ENCODE measurements around the gene PEX7.
"Not testable (repeated sequence)": the region's sequence is repeated elsewhere in the genome, so short reads cannot be mapped to it uniquely, and the experiment has no call there.

Gene PEX7

GRCh38 chr6:136840276-136841001 lies 18.0 kb downstream of the PEX7 start:
- DNase-seq (ENCODE audit: low read depth in 3 of 3): no peak

DNA sequence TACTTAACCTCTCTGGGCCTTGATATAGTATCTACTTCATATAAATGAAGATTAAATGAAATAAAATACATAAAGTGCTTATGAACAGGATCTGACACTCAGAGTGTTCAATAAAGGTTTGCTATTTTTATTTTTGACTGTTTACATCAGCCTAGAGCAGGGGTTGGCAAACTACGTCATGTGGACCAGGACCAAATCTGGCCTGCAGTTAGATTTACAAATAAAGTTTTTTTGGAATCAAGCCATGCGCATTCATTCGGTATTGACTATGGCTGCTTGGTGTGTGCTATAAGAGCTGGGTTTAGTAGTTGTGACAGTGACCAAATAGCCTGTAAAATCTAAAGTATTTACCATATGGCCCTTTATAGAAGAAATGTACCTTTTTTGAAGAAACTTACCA lies 20.8 kb downstream of the PEX7 start:
- no peak for DNase-seq (ENCODE audit: low read depth in 3 of 3)

DNA sequence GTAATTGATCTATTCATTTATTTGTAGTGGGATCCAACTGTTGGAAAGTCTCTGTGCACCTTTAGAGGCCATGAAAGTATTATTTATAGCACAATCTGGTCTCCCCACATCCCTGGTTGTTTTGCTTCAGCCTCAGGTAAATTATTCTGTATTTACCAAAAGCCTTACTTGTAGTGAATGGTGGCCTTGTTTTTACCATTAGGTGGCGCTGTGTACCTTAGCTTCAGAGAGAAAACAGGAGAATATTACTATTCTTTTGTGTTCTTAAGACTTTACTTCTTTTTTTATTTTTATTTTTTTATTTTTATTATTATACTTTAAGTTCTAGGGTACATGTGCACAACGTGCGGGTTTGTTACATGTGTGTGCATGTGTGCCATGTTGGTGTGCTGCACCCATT lies 23.7 kb downstream of the PEX7 start:
- DNase-seq (ENCODE audit: low read depth in 3 of 3): no peak

DNA sequence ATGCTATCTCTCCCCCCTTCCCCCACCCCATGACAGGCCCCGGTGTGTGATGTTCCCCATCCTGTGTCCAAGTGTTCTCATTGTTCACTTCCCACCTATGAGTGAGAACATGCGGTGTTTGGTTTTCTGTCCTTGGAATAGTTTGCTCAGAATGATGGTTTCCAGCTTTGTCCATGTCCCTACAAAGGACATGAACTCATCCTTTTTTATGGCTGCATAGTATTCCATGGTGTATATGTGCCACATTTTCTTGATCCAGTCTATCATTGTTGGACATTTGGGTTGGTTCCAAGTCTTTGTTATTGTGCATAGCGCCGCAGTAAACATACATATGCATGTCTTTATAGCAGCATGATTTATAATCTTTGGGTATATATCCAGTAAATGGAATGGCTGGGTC lies 24.1 kb downstream of the PEX7 start:
- DNase-seq (ENCODE audit: low read depth in 3 of 3): not testable (repeated sequence)

DNA sequence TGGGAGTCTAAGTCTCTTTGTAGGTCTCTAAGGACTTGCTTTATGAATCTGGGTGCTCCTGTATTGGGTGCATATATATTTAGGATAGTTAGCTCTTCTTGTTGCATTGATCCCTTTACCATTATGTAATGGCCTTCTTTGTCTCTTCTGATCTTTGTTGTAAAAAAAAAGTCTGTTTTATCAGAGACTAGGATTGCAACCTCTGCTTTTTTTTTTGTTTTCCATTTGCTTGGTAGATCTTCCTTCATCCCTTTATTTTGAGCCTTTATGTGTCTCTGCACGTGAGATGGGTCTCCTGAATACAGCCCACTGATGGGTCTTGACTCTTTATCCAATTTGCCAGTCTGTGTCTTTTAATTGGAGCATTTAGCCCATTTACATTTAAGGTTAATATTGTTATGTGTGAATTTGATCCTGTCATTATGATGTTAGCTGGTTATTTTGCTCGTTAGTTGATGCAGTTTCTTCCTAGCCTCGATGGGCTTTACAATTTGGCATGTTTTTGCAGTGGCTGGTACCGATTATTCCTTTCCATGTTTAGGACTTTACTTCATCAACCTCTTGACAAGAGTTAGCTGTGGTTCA lies 27.7 kb downstream of the PEX7 start:
- DNase-seq (ENCODE audit: low read depth in 3 of 3): not testable (repeated sequence)

DNA sequence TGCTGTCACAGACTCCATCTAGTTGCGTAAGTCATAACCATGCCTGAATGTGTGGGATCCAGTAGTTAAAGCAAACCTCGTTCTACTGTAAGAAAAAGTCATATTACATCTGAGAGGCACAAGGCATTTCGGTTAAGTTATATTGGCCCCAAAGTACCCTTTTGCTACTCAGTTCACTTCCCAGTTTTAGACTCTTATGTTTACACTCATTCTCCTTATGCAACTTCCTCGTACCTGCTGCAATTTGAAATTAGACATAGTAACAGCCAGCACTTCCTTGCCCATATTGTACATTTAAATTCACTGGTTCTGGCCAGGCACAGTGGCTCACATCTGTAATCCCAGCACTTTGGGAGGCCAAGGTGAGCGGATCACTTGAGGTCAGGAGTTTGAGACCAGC lies 37.0 kb downstream of the PEX7 start:
- no peak for DNase-seq (ENCODE audit: low read depth in 3 of 3)

DNA sequence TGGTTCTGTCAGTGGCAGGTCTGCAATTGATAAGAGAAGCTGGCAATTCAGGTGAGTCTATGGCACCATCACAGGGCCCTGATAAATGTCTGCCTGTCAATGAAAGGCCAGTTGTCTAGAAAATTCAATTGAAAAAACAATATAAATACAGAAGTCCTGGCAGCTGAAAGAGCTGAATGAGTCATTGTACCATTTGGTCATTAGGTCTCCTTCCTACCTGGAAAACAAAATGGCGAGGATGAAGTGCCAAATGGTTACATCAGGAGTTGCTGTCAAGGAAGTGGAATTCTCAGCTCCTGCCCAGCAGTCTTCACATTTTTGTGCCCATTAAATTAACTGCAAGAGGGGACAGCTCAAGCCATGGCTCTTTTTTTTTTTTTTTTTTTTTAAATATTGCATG lies 37.7 kb downstream of the PEX7 start:
- DNase-seq (ENCODE audit: low read depth in 3 of 3): no peak

GRCh38 chr6:136862662-136863061 lies 40.3 kb downstream of the PEX7 start:
- no peak for DNase-seq (ENCODE audit: low read depth in 3 of 3)

DNA sequence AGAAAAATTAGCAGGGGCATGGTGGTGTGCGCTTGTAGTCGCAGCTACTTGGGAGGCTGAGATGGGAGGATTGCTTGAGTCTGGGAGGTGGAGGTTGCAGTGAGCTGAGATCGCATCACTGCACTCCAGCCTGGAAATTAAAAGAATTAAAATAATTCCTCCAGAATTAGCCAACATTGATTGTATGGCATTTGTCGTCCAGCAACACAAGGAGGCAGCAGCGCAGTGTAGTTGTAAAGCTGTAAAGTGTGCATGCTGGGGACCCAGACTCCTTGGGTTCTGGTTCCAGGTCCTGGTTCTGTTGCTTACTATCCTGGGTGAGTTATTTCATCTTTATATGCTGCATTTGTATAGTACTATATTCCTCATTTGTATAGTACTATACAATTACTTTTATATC lies 41.4 kb downstream of the PEX7 start:
- no peak for DNase-seq (ENCODE audit: low read depth in 3 of 3)

DNA sequence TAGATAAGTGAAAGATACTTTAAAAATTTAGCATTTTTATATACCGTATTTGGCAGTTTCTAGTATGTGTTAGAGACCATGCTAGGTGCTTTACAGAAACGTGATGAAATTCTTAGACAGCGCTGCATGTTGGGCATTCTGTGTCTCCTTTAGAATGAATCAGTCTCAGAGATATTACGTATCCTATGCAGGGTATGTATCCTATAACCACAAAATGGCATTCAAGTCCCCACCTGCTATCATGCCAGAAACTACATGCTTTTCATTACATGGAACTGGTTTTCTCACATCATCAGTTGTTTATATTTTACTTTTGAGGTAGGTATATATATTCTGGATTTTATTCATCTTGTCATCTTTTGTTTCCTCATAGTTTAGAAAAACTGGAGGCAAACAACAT lies 42.3 kb downstream of the PEX7 start:
- DNase-seq (ENCODE audit: low read depth in 3 of 3): no peak

GRCh38 chr6:136866872-136867416 lies 44.6 kb downstream of the PEX7 start:
- DNase-seq (ENCODE audit: low read depth in 3 of 3): no peak

- no peak for DNase-seq (ENCODE audit: low read depth in 3 of 3)
Observed at GRCh38 chr6:136869451-136869850, 47.1 kb downstream of the PEX7 start.

DNA sequence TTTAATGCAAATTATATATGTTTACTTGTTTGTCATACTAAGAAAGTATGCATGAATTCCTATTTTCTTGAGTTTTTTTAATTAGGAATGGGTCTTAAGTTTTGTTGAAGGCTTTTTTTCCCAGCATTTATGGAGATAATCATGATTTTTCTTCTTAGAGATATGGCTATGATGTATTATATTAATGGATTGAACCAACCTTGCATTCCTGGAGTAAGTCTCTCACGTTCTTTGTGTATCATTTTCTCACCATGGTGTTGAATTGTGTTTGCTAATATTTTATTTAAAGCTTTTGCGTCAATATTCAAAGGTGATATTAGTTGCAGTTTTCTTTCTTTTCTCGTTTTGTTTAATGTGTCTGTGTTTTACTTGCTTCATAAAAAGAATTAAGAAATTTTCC lies 51.4 kb downstream of the PEX7 start:
- no peak for DNase-seq (ENCODE audit: low read depth in 3 of 3)

GRCh38 chr6:136876469-136876868 lies 54.1 kb downstream of the PEX7 start:
- DNase-seq (ENCODE audit: low read depth in 3 of 3): not testable (repeated sequence)

GRCh38 chr6:136880748-136881460 lies 58.5 kb downstream of the PEX7 start:
- DNase-seq (ENCODE audit: low read depth in 3 of 3): no peak

- no peak for DNase-seq (ENCODE audit: low read depth in 3 of 3)
Observed at GRCh38 chr6:136886091-136886490, 63.7 kb downstream of the PEX7 start.

GRCh38 chr6:136887953-136888352 lies 65.6 kb downstream of the PEX7 start:
- no peak for DNase-seq (ENCODE audit: low read depth in 3 of 3)

GRCh38 chr6:136889271-136890193 lies 67.1 kb downstream of the PEX7 start:
- DNase-seq (ENCODE audit: low read depth in 3 of 3): no peak

- DNase-seq (ENCODE audit: low read depth in 3 of 3): no peak
Observed at GRCh38 chr6:136890194-136890839, 67.9 kb downstream of the PEX7 start.

GRCh38 chr6:136890986-136891385 lies 68.6 kb downstream of the PEX7 start:
- DNase-seq (ENCODE audit: low read depth in 3 of 3): no peak

DNA sequence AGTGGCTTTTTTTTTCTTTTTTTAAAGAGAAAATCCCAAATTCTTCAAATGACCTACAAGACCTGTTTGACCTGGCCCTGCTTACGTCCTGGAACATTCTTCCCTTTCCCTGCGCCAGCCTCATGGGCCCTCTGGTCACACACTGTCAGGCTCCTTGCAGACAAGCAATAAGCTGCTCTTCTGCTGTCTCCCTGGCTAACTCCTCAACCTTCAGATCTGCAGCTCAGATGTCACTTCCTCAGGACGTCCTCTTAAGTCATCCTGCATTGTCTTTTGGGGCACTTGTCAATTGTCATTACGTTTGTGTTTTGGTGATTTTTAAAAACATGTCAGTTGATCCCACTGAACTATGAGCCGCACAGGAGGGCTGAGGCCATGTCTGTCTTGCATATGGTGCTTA lies 70.8 kb downstream of the PEX7 start:
- no peak for DNase-seq (ENCODE audit: low read depth in 3 of 3)
